Smooth muscle cell (in vitro differentiated cells): ENCODE measurements around the gene UROS. TPM values are rescaled to one million over a fixed set of nuclear protein-coding genes. Genes with fewer than 3 reads are reported as not detected.

ENCODE experiments used
- DNase-seq: peaks from one replicate; lab custom pipeline; 2025; ENCODE audit not compliant: unreplicated experiment; lab: John Stamatoyannopoulos, UW
- H2AFZ ChIP-seq: fragments of 200-600 bp; sonication (generic); 2 replicates; pipeline ENCODE4 v1.6.0; 2016; ENCODE audit warnings: antibody characterized with exemption, low read depth, mild to moderate bottlenecking
- H3F3A ChIP-seq: fragments of 200-600 bp; sonication (generic); 2 replicates; pipeline ENCODE4 v1.6.0; 2017; ENCODE audit warnings: antibody characterized with exemption, low read depth
- H3K27ac ChIP-seq: fragments of 200-600 bp; sonication (generic); 2 replicates; pipeline ENCODE4 v1.5.1; 2016; ENCODE audit warnings: low read depth, mild to moderate bottlenecking
- H3K27me3 ChIP-seq: fragments of 200-600 bp; sonication (generic); 2 replicates; pipeline ENCODE4 v1.6.1; 2016; ENCODE audit warnings: low read depth, mild to moderate bottlenecking
- H3K36me3 ChIP-seq: fragments of 200-600 bp; sonication (generic); 2 replicates; pipeline ENCODE4 v1.5.1; 2016; ENCODE audit warnings: low read depth
- H3K4me1 ChIP-seq: fragments of 200-600 bp; sonication (generic); 2 replicates; pipeline ENCODE4 v1.5.1; 2016; ENCODE audit warnings: low read depth
- H3K4me2 ChIP-seq: fragments of 200-600 bp; sonication (generic); 2 replicates; pipeline ENCODE4 v1.6.0; 2016; ENCODE audit warnings: mild to moderate bottlenecking
- H3K4me3 ChIP-seq: fragments of 200-600 bp; sonication (generic); 2 replicates; pipeline ENCODE4 v1.5.1; 2016; ENCODE audit warnings: mild to moderate bottlenecking
- H3K79me2 ChIP-seq: fragments of 200-600 bp; sonication (generic); 2 replicates; pipeline ENCODE4 v1.6.0; 2016; ENCODE audit warnings: low read depth, mild to moderate bottlenecking
- H3K9ac ChIP-seq: fragments of 200-600 bp; sonication (generic); 2 replicates; pipeline ENCODE4 v1.6.0; 2016; ENCODE audit warnings: low read depth
- H3K9me3 ChIP-seq: fragments of 200-600 bp; sonication (generic); replicated peaks from 2 replicates; pipeline ENCODE4 v1.5.1; 2016; ENCODE audit warnings: low read depth
- H4K20me1 ChIP-seq: fragments of 200-600 bp; sonication (generic); 2 replicates; pipeline ENCODE4 v1.6.0; 2016; ENCODE audit warnings: low read depth
- WGBS: methylation state at CpG from one replicate; pipeline ENCODE4 v1.1.7; 2016; ENCODE audit warnings: low lambda C conversion rate; 5-methylcytosine and 5-hydroxymethylcytosine counted together
- microRNA counts: library from miRNA; unstranded; fragments of <30 nt; microRNA quantifications from one replicate; lab custom pipeline; 2016
- microRNA-seq: library from miRNA; unstranded; fragments of <30 nt; microRNA quantifications from one replicate; pipeline ENCODE4, GENCODE V29; 2016; ENCODE audit warnings: borderline number of aligned reads
- polyA plus RNA-seq: library from polyadenylated mRNA; unstranded; fragments of >200 nt; fragmentation: Nextera tagmentation; extraction: Ambion mirVana; gene quantifications from 2 replicates; pipeline ENCODE4 v1.2.1, GENCODE V29; 2016
- small RNA-seq: library from RNA; depleted of rRNA; stranded (forward); fragments of <200 nt; gene quantifications from one replicate; pipeline ENCODE3, GENCODE V24; 2014
- total RNA-seq: library from RNA; depleted of rRNA; stranded (reverse); fragments of >200 nt; gene quantifications from 2 replicates; pipeline ENCODE4 v1.2.3, GENCODE V29; 2014
- TF ChIP-seq, protein P1 (sequence below): fragments of 200-600 bp; sonication (generic); IDR thresholded peaks from 2 replicates; pipeline ENCODE4 v1.5.1; 2017; ENCODE audit warnings: borderline replicate concordance, mild to moderate bottlenecking, antibody characterized with exemption; ENCODE audit not compliant: insufficient read depth, poor library complexity, severe bottlenecking

Gene UROS
- total and polyA plus RNA-seq, 2 experiments from 2014 or later: 43.7 to 77.5 TPM

DNA sequence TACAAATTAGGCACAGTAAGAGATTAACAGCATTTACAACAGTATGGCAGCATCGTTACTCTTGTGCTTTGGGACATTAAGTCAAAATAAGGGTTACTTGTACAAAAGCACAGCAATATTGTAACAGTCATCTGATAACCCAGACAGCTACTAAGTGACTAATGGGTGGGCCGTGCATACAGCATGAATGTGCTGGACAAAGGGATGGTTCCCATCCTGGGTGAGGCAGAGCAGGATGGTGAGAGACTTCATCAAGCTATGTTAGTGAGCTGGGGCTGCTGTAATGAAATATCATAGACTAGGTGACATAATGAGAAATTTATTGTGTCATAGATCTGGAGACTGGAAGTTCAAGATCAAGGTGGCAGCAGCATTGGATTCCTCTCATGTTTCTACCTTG lies 78.1 kb downstream of the UROS start:
- H3F3A ChIP-seq: no peaks in the 10 kb centered on the region
- H3K79me2 ChIP-seq: no peaks in the 10 kb centered on the region
- WGBS: 95% methylated on average over 2 of the region's 2 CpGs
- TF ChIP-seq, protein P1, sequence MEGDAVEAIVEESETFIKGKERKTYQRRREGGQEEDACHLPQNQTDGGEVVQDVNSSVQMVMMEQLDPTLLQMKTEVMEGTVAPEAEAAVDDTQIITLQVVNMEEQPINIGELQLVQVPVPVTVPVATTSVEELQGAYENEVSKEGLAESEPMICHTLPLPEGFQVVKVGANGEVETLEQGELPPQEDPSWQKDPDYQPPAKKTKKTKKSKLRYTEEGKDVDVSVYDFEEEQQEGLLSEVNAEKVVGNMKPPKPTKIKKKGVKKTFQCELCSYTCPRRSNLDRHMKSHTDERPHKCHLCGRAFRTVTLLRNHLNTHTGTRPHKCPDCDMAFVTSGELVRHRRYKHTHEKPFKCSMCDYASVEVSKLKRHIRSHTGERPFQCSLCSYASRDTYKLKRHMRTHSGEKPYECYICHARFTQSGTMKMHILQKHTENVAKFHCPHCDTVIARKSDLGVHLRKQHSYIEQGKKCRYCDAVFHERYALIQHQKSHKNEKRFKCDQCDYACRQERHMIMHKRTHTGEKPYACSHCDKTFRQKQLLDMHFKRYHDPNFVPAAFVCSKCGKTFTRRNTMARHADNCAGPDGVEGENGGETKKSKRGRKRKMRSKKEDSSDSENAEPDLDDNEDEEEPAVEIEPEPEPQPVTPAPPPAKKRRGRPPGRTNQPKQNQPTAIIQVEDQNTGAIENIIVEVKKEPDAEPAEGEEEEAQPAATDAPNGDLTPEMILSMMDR: no peak
- no peak overlapping the region for H3K4me2 ChIP-seq
- H3K4me1 ChIP-seq: no peaks in the 10 kb centered on the region
- H3K27ac ChIP-seq: no peak overlapping the region
- no peaks in the 10 kb centered on the region for H3K9me3 ChIP-seq
- H3K4me3 ChIP-seq: no peak overlapping the region
- no peak for DNase-seq
- no peaks in the 10 kb centered on the region for H4K20me1 ChIP-seq
- no peak overlapping the region for H3K9ac ChIP-seq
- no peaks in the 10 kb centered on the region for H3K27me3 ChIP-seq
- H3K36me3 ChIP-seq: peaks cover 27% of the 10 kb centered on the region
- no peak overlapping the region for H2AFZ ChIP-seq

DNA sequence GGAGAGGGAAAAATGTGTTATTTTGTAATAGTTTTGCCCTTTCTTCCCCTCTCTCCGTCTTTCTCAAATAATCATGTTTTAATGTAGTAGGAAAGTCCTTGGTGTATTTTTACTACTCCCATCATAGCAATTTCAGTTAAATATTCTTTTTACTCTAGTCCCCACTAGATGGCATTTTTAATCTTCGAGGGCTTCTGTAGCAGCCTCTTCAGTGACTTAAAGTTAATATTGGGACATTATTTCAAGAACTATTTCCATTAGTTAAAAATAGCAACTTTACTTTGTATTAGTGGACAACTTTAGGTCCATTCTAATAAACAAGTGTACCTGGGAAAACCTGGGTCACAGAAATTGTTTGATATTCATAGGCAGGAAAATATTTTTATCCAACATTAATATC lies 80.6 kb downstream of the UROS start:
- 82% methylated on average over 2 of the region's 2 CpGs for WGBS
- H2AFZ ChIP-seq: no peak overlapping the region
- no peaks in the 10 kb centered on the region for H3K79me2 ChIP-seq
- no peaks in the 10 kb centered on the region for H3K4me1 ChIP-seq
- H4K20me1 ChIP-seq: no peaks in the 10 kb centered on the region
- H3K27ac ChIP-seq: no peak overlapping the region
- no peak overlapping the region for H3K4me3 ChIP-seq
- peaks cover 50% of the 10 kb centered on the region for H3K36me3 ChIP-seq
- H3K9me3 ChIP-seq: no peaks in the 10 kb centered on the region
- TF ChIP-seq, protein P1: peak; percentile 15
- H3K9ac ChIP-seq: no peak overlapping the region
- H3F3A ChIP-seq: no peaks in the 10 kb centered on the region
- no peak overlapping the region for H3K4me2 ChIP-seq
- no peaks in the 10 kb centered on the region for H3K27me3 ChIP-seq
- DNase-seq: no peak

DNA sequence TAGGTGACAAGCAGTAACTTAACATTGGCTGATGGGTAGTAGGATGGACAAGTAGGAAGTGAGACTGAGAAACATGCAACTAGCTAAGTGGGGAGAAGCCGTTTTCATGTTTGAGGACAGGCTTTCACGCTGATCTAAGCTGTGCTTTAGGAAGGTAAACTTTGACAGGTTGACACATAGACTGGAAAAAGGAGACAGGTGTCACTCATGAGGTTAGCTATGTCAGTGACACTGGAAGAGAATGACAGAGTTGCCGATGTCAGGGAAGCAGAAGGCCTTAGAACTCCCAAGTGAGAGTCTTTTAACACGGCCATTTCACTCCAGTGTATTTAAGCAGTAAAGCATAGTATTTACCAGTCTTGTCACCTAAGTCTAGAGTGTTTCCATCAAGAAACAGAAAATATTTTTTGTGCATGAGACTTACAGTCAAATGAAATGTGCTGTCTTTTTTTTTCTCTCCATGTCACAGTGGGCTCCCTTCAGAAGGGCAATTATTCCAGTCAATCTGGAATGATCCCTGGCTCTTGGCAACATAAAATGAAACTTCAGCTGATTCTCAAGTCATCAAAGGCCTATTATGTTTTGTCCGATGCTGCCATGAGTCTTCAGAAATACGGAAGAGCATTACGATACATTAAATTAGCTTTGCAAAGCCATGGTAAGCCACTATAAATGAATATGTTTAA lies 82.9 kb downstream of the UROS start:
- Histone ChIP-seq H3K36me3 (peaks cover 37% of the 10 kb centered on the region), H2AFZ (no peak overlapping the region), H3K27ac (no peak overlapping the region), H3F3A (no peaks in the 10 kb centered on the region), H3K9me3 (no peaks in the 10 kb centered on the region), H3K79me2 (no peaks in the 10 kb centered on the region), H3K9ac (no peak overlapping the region), H3K4me3 (no peak overlapping the region), H3K4me1 (no peaks in the 10 kb centered on the region), H3K27me3 (no peaks in the 10 kb centered on the region), H4K20me1 (peaks cover 4% of the 10 kb centered on the region), H3K4me2 (no peak overlapping the region)
- no peak for DNase-seq
- WGBS: 97% methylated on average over 7 of the region's 7 CpGs
- TF ChIP-seq, protein P1: no peak

MicroRNAs within 50 kb of the gene (microRNA counts, 767-probe panel; counts per million panel counts)
- microRNA hsa-miR-4484 (lab: Ali Mortazavi, UCI): 183 counts per million

Small RNA genes within 50 kb of the gene (microRNA-seq; reads per million reads assigned to microRNA genes)
- not detected for gene MIR4484

Small RNA genes within 50 kb of the gene (small RNA-seq; reads per million reads assigned to genes)
- gene MIR4484 (not detected), gene RF00017 (not detected)

Other genes with a start within 250 kb of the UROS start
- gene TEX36, start 140.1 kb downstream of the UROS start, total RNA-seq: not detected in 2 replicates
- gene TEX36, start 140.1 kb downstream of the UROS start, polyA plus RNA-seq: not detected in 2 replicates
- 20.9 and 22.0 TPM in 2 replicates for gene EDRF1, start 103.5 kb downstream of the UROS start, total RNA-seq
- 8.5 and 13.2 TPM in 2 replicates for gene EDRF1, start 103.5 kb downstream of the UROS start, polyA plus RNA-seq
- not detected in 2 replicates for gene MMP21, start 47.4 kb downstream of the UROS start, total RNA-seq
- gene MMP21, start 47.4 kb downstream of the UROS start, polyA plus RNA-seq: not detected in 2 replicates
- 61.8 and 87.5 TPM in 2 replicates for gene BCCIP, start 288 bp upstream of the UROS start, total RNA-seq
- gene BCCIP, start 288 bp upstream of the UROS start, polyA plus RNA-seq: 55.3 and 56.6 TPM in 2 replicates
- gene DHX32, start 58.0 kb upstream of the UROS start, total RNA-seq: 51.2 and 56.1 TPM in 2 replicates
- 31.8 and 39.8 TPM in 2 replicates for gene DHX32, start 58.0 kb upstream of the UROS start, polyA plus RNA-seq
- gene FANK1, start 73.3 kb upstream of the UROS start, total RNA-seq: 5.8 and 9.5 TPM in 2 replicates
- 6.6 and 14.8 TPM in 2 replicates for gene FANK1, start 73.3 kb upstream of the UROS start, polyA plus RNA-seq